Urinary bladder (tissue), 4 donors: Measurements from ENCODE around the gene TAS2R13. TPM values are rescaled to one million over a fixed set of nuclear protein-coding genes. Genes with fewer than 3 reads are reported as not detected.

Experiments
- DNase-seq: peaks from one replicate; pipeline ENCODE4 v3.0.0-alpha.2; 2015; ENCODE audit errors: extremely low spot score
- H3K27ac ChIP-seq: one replicate; pipeline ENCODE4 v1.5.1; 2013; ENCODE audit warnings: low read depth, mild to moderate bottlenecking, moderate library complexity
- H3K36me3 ChIP-seq: one replicate; pipeline ENCODE4 v1.6.1; 2013; ENCODE audit warnings: mild to moderate bottlenecking, moderate library complexity; ENCODE audit not compliant: insufficient read depth
- H3K4me1 ChIP-seq: one replicate; pipeline ENCODE4 v1.6.1; 2013; ENCODE audit warnings: mild to moderate bottlenecking, moderate library complexity; ENCODE audit not compliant: insufficient read depth
- H3K4me3 ChIP-seq: one replicate; pipeline ENCODE4 v1.5.1; 2013; ENCODE audit warnings: low read depth, low read length
- WGBS: extraction: QIAGEN DNeasy Blood & Tissue Kit; methylation state at CpG from one replicate; pipeline ENCODE4 v1.1.7; 2013; 5-methylcytosine and 5-hydroxymethylcytosine counted together
- polyA plus RNA-seq: library from polyadenylated mRNA; stranded (reverse); fragments of 200-250 nt; gene quantifications from one replicate; pipeline ENCODE4 v1.2.3, GENCODE V29; 2013
- total RNA-seq: library from RNA; depleted of rRNA; stranded (reverse); fragments of >200 nt; gene quantifications from one replicate; pipeline ENCODE4 v1.2.3, GENCODE V29; 2014
- donor health status: healthy with polysubstance abuse.
- donor health status: healthy.

The TAS2R13 gene
- total and polyA plus RNA-seq, 2 donors, result 14.3 TPM; not detected in 1

- Histone ChIP-seq H3K27ac (no peak overlapping the region), H3K4me1 (no peaks in the 10 kb centered on the region), H3K36me3 (no peaks in the 10 kb centered on the region), H3K4me3 (no peak overlapping the region)
- DNase-seq, result no peak
- WGBS, result 97% methylated on average over 4 of the region's 4 CpGs
These were observed 4.7 kb downstream of the TAS2R13 start for GRCh38 chr12:10904686-10905085.

GRCh38 chr12:10901427-10901826 is 7.9 kb downstream of the TAS2R13 start:
- no peak overlapping the region for H3K27ac ChIP-seq
- no peaks in the 10 kb centered on the region for H3K36me3 ChIP-seq
- no peaks in the 10 kb centered on the region for H3K4me1 ChIP-seq
- no peak overlapping the region for H3K4me3 ChIP-seq
- WGBS, result 95% methylated on average over 1 of the region's 1 CpG
- no peak for DNase-seq

- H3K27ac ChIP-seq, result no peak overlapping the region
- no peaks in the 10 kb centered on the region for H3K36me3 ChIP-seq
- WGBS, result 98% methylated on average over 1 of the region's 1 CpG
- H3K4me3 ChIP-seq, result no peak overlapping the region
- H3K4me1 ChIP-seq, result no peaks in the 10 kb centered on the region
- no peak for DNase-seq
These were observed 8.4 kb downstream of the TAS2R13 start for GRCh38 chr12:10900972-10901371.

GRCh38 chr12:10900530-10900929 is 8.8 kb downstream of the TAS2R13 start:
- Histone ChIP-seq H3K27ac (no peak overlapping the region), H3K4me1 (no peaks in the 10 kb centered on the region), H3K36me3 (no peaks in the 10 kb centered on the region), H3K4me3 (no peak overlapping the region)
- DNase-seq, result no peak
- 98% methylated on average over 1 of the region's 1 CpG for WGBS

- H3K27ac ChIP-seq, result no peak overlapping the region
- no peak overlapping the region for H3K4me3 ChIP-seq
- WGBS, result 95% methylated on average over 5 of the region's 5 CpGs
- no peaks in the 10 kb centered on the region for H3K36me3 ChIP-seq
- H3K4me1 ChIP-seq, result no peaks in the 10 kb centered on the region
- DNase-seq, result no peak
These were observed 12.5 kb downstream of the TAS2R13 start for GRCh38 chr12:10896854-10897253.

- no peaks in the 10 kb centered on the region for H3K4me1 ChIP-seq
- no peak overlapping the region for H3K27ac ChIP-seq
- H3K36me3 ChIP-seq, result no peaks in the 10 kb centered on the region
- no peak overlapping the region for H3K4me3 ChIP-seq
- WGBS, result 95% methylated on average over 2 of the region's 2 CpGs
- DNase-seq, result no peak
These were observed 17.4 kb downstream of the TAS2R13 start for GRCh38 chr12:10891937-10892336.

GRCh38 chr12:10889226-10889625 is 20.1 kb downstream of the TAS2R13 start:
- H3K4me1 ChIP-seq, result no peaks in the 10 kb centered on the region
- no peak overlapping the region for H3K4me3 ChIP-seq
- DNase-seq, result no peak
- H3K36me3 ChIP-seq, result no peaks in the 10 kb centered on the region
- H3K27ac ChIP-seq, result no peak overlapping the region

GRCh38 chr12:10884086-10884725 is 25.2 kb downstream of the TAS2R13 start, which contains the start of gene PRH1:
PRH1 (minus strand) TSS chr12:10884255; CDS start chr12:10884217, 38 bp downstream.
- no peak within 1 kb of the TSS for H3K27ac ChIP-seq
- DNase-seq, result no peak
- WGBS, result 93% methylated on average over 6 of the region's 6 CpGs
- no peaks in the 10 kb centered on the region for H3K4me1 ChIP-seq
- no peak within 1 kb of the TSS for H3K4me3 ChIP-seq
- H3K36me3 ChIP-seq, result peaks cover 3% of the 10 kb centered on the region

- no peak overlapping the region for H3K27ac ChIP-seq
- H3K4me1 ChIP-seq, result no peaks in the 10 kb centered on the region
- H3K36me3 ChIP-seq, result peaks cover under 1% of the 10 kb centered on the region
- no peak for DNase-seq
- no peak overlapping the region for H3K4me3 ChIP-seq
- WGBS, result 39% methylated on average over 2 of the region's 2 CpGs
These were observed 36.0 kb downstream of the TAS2R13 start for GRCh38 chr12:10873378-10873777.

GRCh38 chr12:10867381-10867780 is 42.0 kb downstream of the TAS2R13 start:
- Histone ChIP-seq H3K36me3 (no peaks in the 10 kb centered on the region), H3K4me3 (no peak overlapping the region), H3K27ac (no peak overlapping the region), H3K4me1 (no peaks in the 10 kb centered on the region)
- DNase-seq, result no peak
- WGBS, result 81% methylated on average over 2 of the region's 2 CpGs

GRCh38 chr12:10863512-10864218 is 45.7 kb downstream of the TAS2R13 start:
- Histone ChIP-seq H3K27ac (no peak overlapping the region), H3K4me3 (no peak overlapping the region), H3K4me1 (no peaks in the 10 kb centered on the region), H3K36me3 (no peaks in the 10 kb centered on the region)
- 98% methylated on average over 2 of the region's 2 CpGs for WGBS
- no peak for DNase-seq

GRCh38 chr12:10861366-10861765 is 48.0 kb downstream of the TAS2R13 start:
- 79% methylated on average over 2 of the region's 2 CpGs for WGBS
- no peaks in the 10 kb centered on the region for H3K36me3 ChIP-seq

More at GRCh38 chr12:10861366-10861765, 48.0 kb downstream of the TAS2R13 start:
- H3K4me1 ChIP-seq, result no peaks in the 10 kb centered on the region
- no peak overlapping the region for H3K4me3 ChIP-seq
- DNase-seq, result no peak
- no peak overlapping the region for H3K27ac ChIP-seq
